Islet of Langerhans (tissue), 1 donor: ENCODE data around the gene PODN.

Experiments
- FAIRE-seq: peaks from one replicate; lab custom pipeline; 2011; peaks lifted over from hg19 to GRCh38; lab: Jason Lieb, UNC

The PODN gene

GRCh38 chr1:53051676-53052075 lies 10.3 kb upstream of the PODN start:
- FAIRE-seq: no peak

- FAIRE-seq: no peak
Measured at GRCh38 chr1:53057127-53057526, 4.9 kb upstream of the PODN start.

GRCh38 chr1:53060579-53060978 lies 1.4 kb upstream of the PODN start:
- FAIRE-seq: no peak

- FAIRE-seq: no peak
Measured at GRCh38 chr1:53061123-53061858, 722 bp upstream of the PODN start.

- no peak for FAIRE-seq
Measured at GRCh38 chr1:53062708-53063591, 937 bp downstream of the PODN start.

GRCh38 chr1:53063744-53064515 lies 1.9 kb downstream of the PODN start:
- FAIRE-seq: no peak

GRCh38 chr1:53065391-53065790 lies 3.4 kb downstream of the PODN start:
- no peak for FAIRE-seq

- no peak for FAIRE-seq
Measured at GRCh38 chr1:53066488-53066887, 4.5 kb downstream of the PODN start.

GRCh38 chr1:53066891-53067738 lies 5.1 kb downstream of the PODN start:
- FAIRE-seq: no peak

GRCh38 chr1:53067886-53068285 lies 5.9 kb downstream of the PODN start:
- FAIRE-seq: no peak

GRCh38 chr1:53068314-53069099 lies 6.5 kb downstream of the PODN start:
- no peak for FAIRE-seq

GRCh38 chr1:53069265-53069662 lies 7.3 kb downstream of the PODN start:
- FAIRE-seq: no peak

- no peak for FAIRE-seq
Measured at GRCh38 chr1:53069663-53070327, 7.8 kb downstream of the PODN start.

- no peak for FAIRE-seq
Measured at GRCh38 chr1:53070621-53071020, 8.6 kb downstream of the PODN start.

- no peak for FAIRE-seq
Measured at GRCh38 chr1:53071167-53071865, 9.3 kb downstream of the PODN start.

GRCh38 chr1:53071915-53072314 lies 9.9 kb downstream of the PODN start:
- no peak for FAIRE-seq

- FAIRE-seq: no peak
Measured at GRCh38 chr1:53073287-53073686, 11.3 kb downstream of the PODN start.

GRCh38 chr1:53073868-53074311 lies 11.9 kb downstream of the PODN start:
- FAIRE-seq: no peak

GRCh38 chr1:53074313-53075154 lies 12.5 kb downstream of the PODN start:
- no peak for FAIRE-seq
